ENCODE measurements around the gene SLC13A2.

DNA sequence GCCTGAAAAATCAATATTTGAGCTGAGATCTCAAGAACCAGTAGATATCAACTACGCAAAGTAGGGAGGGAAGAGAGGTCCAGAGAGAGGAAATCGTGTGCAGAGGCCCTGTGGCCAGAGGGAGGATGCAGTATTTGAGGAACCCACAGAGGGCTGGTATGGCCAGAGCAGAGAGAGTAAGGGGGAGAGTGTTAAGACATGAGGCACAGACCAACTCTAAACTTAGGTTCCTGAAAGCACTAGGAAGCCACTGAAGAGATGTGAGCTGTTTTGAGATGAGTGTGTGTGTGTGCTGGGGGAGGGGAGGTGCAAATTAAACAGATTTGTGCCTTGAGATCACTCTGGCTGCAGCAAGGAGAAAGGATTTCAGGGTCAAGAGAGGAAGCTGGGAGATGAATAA, 10.9 kb downstream of the SLC13A2 start:
- TF ChIP-seq, protein P1, sequence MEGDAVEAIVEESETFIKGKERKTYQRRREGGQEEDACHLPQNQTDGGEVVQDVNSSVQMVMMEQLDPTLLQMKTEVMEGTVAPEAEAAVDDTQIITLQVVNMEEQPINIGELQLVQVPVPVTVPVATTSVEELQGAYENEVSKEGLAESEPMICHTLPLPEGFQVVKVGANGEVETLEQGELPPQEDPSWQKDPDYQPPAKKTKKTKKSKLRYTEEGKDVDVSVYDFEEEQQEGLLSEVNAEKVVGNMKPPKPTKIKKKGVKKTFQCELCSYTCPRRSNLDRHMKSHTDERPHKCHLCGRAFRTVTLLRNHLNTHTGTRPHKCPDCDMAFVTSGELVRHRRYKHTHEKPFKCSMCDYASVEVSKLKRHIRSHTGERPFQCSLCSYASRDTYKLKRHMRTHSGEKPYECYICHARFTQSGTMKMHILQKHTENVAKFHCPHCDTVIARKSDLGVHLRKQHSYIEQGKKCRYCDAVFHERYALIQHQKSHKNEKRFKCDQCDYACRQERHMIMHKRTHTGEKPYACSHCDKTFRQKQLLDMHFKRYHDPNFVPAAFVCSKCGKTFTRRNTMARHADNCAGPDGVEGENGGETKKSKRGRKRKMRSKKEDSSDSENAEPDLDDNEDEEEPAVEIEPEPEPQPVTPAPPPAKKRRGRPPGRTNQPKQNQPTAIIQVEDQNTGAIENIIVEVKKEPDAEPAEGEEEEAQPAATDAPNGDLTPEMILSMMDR (IDR thresholded peaks at IDR 0.05 in 4 of 5, conservative IDR thresholded peaks at IDR 0.05 in 1 of 5) = no peak
- TF ChIP-seq POLR2A (IDR thresholded peaks at IDR 0.05) = no peak

All from gastrocnemius medialis (tissue), 4 donors.